ENCODE results near the gene LHFPL6. TPM values are rescaled to one million over a fixed set of nuclear protein-coding genes. Genes with fewer than 3 reads are reported as not detected.

LHFPL6 gene
- total RNA-seq, 1 donor from 2014 or later, result 3.0 TPM

DNA sequence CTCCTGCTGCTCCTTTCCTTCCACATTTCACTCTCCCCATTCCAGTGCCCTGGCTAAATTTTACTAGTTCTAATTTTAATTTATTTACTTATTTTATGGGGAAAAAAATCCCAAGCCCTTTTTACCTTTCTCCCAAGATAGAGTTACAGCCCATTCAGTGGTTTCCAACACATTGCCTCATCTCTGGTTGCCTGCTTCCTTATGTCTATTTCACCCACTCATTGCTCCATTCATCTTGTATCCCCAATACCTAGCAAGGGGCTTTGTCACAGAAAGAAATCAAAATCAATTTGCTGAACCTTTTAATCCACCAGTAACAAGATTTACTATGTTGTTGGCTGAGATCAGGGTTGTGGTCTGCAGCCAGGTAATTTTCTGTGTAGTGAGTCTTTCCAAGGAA lies 55.9 kb downstream of the LHFPL6 start:
- Histone ChIP-seq H3K27me3 (no peaks in the 10 kb centered on the region), H3K79me2 (ENCODE audit: low read depth) (no peaks in the 10 kb centered on the region), H3K4me3 (no peak overlapping the region), H3K4me1 (peaks cover 16% of the 10 kb centered on the region), H3K9me3 (ENCODE audit: low read depth) (no peaks in the 10 kb centered on the region), H2AFZ (replicated peaks) (no peak overlapping the region), H4K20me1 (ENCODE audit: low read depth) (no peaks in the 10 kb centered on the region), H3F3A (ENCODE audit: low read depth) (no peaks in the 10 kb centered on the region), H3K4me2 (no peak overlapping the region), H3K27ac (no peak overlapping the region), H3K9ac (no peak overlapping the region), H3K36me3 (no peaks in the 10 kb centered on the region)
- no peak overlapping the region for H3K27ac Mint-ChIP-seq
- H3K36me3 Mint-ChIP-seq, result peaks cover 12% of the 10 kb centered on the region
- H3K9me3 Mint-ChIP-seq, result peaks cover 3% of the 10 kb centered on the region
- no peaks in the 10 kb centered on the region for H3K27me3 Mint-ChIP-seq (ENCODE audit: insufficient read depth, low read depth)
- peaks cover 13% of the 10 kb centered on the region for H3K4me1 Mint-ChIP-seq
- no peak overlapping the region for H3K4me3 Mint-ChIP-seq
- no peak for DNase-seq (ENCODE audit: low spot score)
- TF ChIP-seq, protein P1, sequence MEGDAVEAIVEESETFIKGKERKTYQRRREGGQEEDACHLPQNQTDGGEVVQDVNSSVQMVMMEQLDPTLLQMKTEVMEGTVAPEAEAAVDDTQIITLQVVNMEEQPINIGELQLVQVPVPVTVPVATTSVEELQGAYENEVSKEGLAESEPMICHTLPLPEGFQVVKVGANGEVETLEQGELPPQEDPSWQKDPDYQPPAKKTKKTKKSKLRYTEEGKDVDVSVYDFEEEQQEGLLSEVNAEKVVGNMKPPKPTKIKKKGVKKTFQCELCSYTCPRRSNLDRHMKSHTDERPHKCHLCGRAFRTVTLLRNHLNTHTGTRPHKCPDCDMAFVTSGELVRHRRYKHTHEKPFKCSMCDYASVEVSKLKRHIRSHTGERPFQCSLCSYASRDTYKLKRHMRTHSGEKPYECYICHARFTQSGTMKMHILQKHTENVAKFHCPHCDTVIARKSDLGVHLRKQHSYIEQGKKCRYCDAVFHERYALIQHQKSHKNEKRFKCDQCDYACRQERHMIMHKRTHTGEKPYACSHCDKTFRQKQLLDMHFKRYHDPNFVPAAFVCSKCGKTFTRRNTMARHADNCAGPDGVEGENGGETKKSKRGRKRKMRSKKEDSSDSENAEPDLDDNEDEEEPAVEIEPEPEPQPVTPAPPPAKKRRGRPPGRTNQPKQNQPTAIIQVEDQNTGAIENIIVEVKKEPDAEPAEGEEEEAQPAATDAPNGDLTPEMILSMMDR (IDR thresholded peaks at IDR 0.05), result no peak
- TF ChIP-seq EZH2phosphoT487 (IDR thresholded peaks at IDR 0.05), result no peak
- TF ChIP-seq EZH2 (IDR thresholded peaks at IDR 0.05), result no peak

DNA sequence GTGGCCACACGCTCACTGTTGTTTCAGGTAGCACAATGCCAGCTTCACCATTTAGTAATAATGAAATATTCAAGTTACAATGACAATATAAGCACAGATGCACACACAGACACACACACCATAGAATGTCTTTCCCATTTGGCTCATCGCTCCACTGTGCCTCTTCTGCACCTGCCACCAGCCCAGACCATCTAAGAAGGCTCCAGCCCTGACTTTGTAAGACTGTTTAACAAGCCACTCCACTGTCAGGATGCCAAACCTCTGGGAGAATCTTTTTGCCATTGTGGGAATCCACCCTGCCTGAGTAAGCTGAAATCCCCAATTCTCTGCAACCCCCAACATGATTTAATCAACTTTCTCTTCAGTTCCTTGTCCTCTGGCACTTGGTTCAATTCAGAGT lies 60.6 kb downstream of the LHFPL6 start:
- H3K9ac ChIP-seq, result no peak overlapping the region
- H3K4me1 Mint-ChIP-seq, result peaks cover 23% of the 10 kb centered on the region
- no peaks in the 10 kb centered on the region for H4K20me1 ChIP-seq (ENCODE audit: low read depth)

DNA sequence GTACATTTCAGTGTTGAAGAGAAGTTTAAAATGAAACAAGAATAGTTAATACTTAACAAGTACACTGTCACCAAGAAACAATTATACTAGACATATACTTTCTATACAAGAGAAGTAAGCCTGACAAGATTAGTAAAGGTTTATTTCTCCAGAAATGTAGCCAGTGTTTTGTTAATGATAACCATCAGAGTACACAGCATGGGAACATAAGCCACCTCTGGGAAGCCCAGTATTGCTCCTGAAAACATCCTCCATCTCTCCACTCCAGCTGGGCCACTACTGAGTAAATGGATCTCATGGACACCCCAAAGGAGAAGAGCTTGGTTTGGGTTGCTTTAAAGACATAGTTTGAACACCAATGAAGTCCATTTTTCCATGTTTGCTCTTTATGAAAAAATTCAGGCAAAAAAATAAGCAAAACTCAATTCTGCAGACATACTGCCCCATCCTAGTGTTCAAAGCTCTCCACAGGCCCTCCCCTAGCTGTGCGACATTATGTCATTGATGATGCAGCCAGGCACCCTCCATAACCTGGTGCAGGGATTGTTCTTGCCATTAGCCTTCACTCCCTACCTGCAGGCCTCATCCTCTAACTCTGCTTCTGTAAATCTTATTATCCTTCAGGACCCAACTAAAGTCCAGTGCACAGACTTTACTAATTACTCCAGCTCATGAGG lies 61.9 kb downstream of the LHFPL6 start:
- H3K79me2 ChIP-seq (ENCODE audit: low read depth), result no peaks in the 10 kb centered on the region
- no peak for DNase-seq (ENCODE audit: low spot score)
- H3K4me2 ChIP-seq, result no peak overlapping the region
- H3K9me3 ChIP-seq (ENCODE audit: low read depth), result no peaks in the 10 kb centered on the region
- H3K27ac Mint-ChIP-seq, result peak overlapping the region; percentile 60
- H3F3A ChIP-seq (ENCODE audit: low read depth), result no peaks in the 10 kb centered on the region
- H3K9ac ChIP-seq, result no peak overlapping the region
- H3K4me1 Mint-ChIP-seq, result peaks cover 20% of the 10 kb centered on the region
- H3K27me3 ChIP-seq, result no peaks in the 10 kb centered on the region
- H3K4me3 ChIP-seq, result no peak overlapping the region
- peaks cover 10% of the 10 kb centered on the region for H3K36me3 Mint-ChIP-seq
- no peak overlapping the region for H2AFZ ChIP-seq (replicated peaks)
- no peaks in the 10 kb centered on the region for H3K9me3 Mint-ChIP-seq
- peaks cover 2% of the 10 kb centered on the region for H3K27me3 Mint-ChIP-seq (ENCODE audit: insufficient read depth, low read depth)
- H3K4me3 Mint-ChIP-seq, result no peak overlapping the region
- no peak overlapping the region for H3K27ac ChIP-seq
- peaks cover 9% of the 10 kb centered on the region for H3K4me1 ChIP-seq
- H3K36me3 ChIP-seq, result no peaks in the 10 kb centered on the region
- TF ChIP-seq EZH2 (IDR thresholded peaks at IDR 0.05) (no peak), EZH2phosphoT487 (IDR thresholded peaks at IDR 0.05) (no peak)
- TF ChIP-seq, protein P1 (IDR thresholded peaks at IDR 0.05), result no peak
- no peaks in the 10 kb centered on the region for H4K20me1 ChIP-seq (ENCODE audit: low read depth)

More for the DNA sequence above, 60.6 kb downstream of the LHFPL6 start:
- Histone ChIP-seq H2AFZ (replicated peaks) (no peak overlapping the region), H3K4me3 (no peak overlapping the region), H3K27ac (no peak overlapping the region), H3K9me3 (ENCODE audit: low read depth) (no peaks in the 10 kb centered on the region), H3K79me2 (ENCODE audit: low read depth) (no peaks in the 10 kb centered on the region), H3K4me2 (no peak overlapping the region), H3F3A (ENCODE audit: low read depth) (no peaks in the 10 kb centered on the region), H3K4me1 (peaks cover 16% of the 10 kb centered on the region), H3K36me3 (no peaks in the 10 kb centered on the region), H3K27me3 (no peaks in the 10 kb centered on the region)
- TF ChIP-seq, protein P1 (IDR thresholded peaks at IDR 0.05), result no peak
- TF ChIP-seq EZH2phosphoT487 (IDR thresholded peaks at IDR 0.05) (no peak), EZH2 (IDR thresholded peaks at IDR 0.05) (no peak)
- Mint-ChIP-seq H3K27me3 (ENCODE audit: insufficient read depth, low read depth) (peaks cover 2% of the 10 kb centered on the region), H3K4me3 (no peak overlapping the region), H3K36me3 (peaks cover 9% of the 10 kb centered on the region), H3K9me3 (no peaks in the 10 kb centered on the region), H3K27ac (no peak overlapping the region)
- no peak for DNase-seq (ENCODE audit: low spot score)
